Measurements from ENCODE around the gene IFI30. TPM values are rescaled to one million over a fixed set of nuclear protein-coding genes. Genes with fewer than 3 reads are reported as not detected.

The IFI30 gene
- total RNA-seq, 4 donors from 2014 or later: 11.3 to 90.5 (median 25.7) TPM

GRCh38 chr19:18130523-18131242 lies 42.9 kb upstream of the IFI30 start:
- Histone ChIP-seq H3K27me3 (no peaks in the 10 kb centered on the region), H3K36me3 (peaks cover 3 to 97% (median 24%) of the 10 kb centered on the region in 3 donors), H3K4me1 (no peaks in the 10 kb centered on the region), H3K27ac (no peak overlapping the region), H3K4me3 (no peak overlapping the region), H3K9me3 (no peaks in the 10 kb centered on the region)
- no peak for DNase-seq
- TF ChIP-seq POLR2A (IDR thresholded peaks at IDR 0.05): no peak
- TF ChIP-seq CTCF (IDR thresholded peaks at IDR 0.05): no peak
- WGBS, 2 donors: 85 to 95% methylated on average over 7 to 14 of the region's 21 CpGs
- intact Hi-C loops (cut with DNase I): no loop called here

GRCh38 chr19:18131841-18132596 lies 41.6 kb upstream of the IFI30 start:
- Histone ChIP-seq H3K27ac (no peak overlapping the region), H3K9me3 (no peaks in the 10 kb centered on the region), H3K4me1 (no peaks in the 10 kb centered on the region), H3K27me3 (no peaks in the 10 kb centered on the region), H3K36me3 (peaks cover 4 to 100% (median 24%) of the 10 kb centered on the region in 3 donors), H3K4me3 (no peak overlapping the region)
- no peak for DNase-seq
- TF ChIP-seq POLR2A (IDR thresholded peaks at IDR 0.05) (no peak), CTCF (IDR thresholded peaks at IDR 0.05) (no peak)
- WGBS, 2 donors: 85 to 88% methylated on average over 18 to 23 of the region's 31 CpGs
- intact Hi-C loops (cut with DNase I): no loop called here

GRCh38 chr19:18135712-18136584 lies 37.7 kb upstream of the IFI30 start:
- no peak for DNase-seq
- H3K36me3 ChIP-seq: peaks cover 4 to 97% (median 23%) of the 10 kb centered on the region in 3 donors

GRCh38 chr19:18137242-18137641 lies 36.4 kb upstream of the IFI30 start:
- Histone ChIP-seq H3K9me3 (no peaks in the 10 kb centered on the region), H3K4me1 (no peaks in the 10 kb centered on the region), H3K27ac (no peak overlapping the region), H3K4me3 (no peak overlapping the region), H3K36me3 (peaks cover 4 to 97% (median 14%) of the 10 kb centered on the region in 3 donors), H3K27me3 (no peaks in the 10 kb centered on the region)
- DNase-seq: no peak
- TF ChIP-seq POLR2A (IDR thresholded peaks at IDR 0.05) (no peak), CTCF (IDR thresholded peaks at IDR 0.05) (no peak)
- intact Hi-C loops (cut with DNase I): no loop called here
- 37 to 76% methylated on average over 4 to 5 of the region's 11 CpGs for WGBS, 2 donors

More at GRCh38 chr19:18135712-18136584, 37.7 kb upstream of the IFI30 start:
- no peak for TF ChIP-seq POLR2A (IDR thresholded peaks at IDR 0.05)
- TF ChIP-seq CTCF (IDR thresholded peaks at IDR 0.05): no peak
- no peaks in the 10 kb centered on the region for H3K4me1 ChIP-seq
- H3K27me3 ChIP-seq: no peaks in the 10 kb centered on the region
- no peak overlapping the region for H3K27ac ChIP-seq
- 81 to 82% methylated on average over 14 to 15 of the region's 18 CpGs for WGBS, 2 donors
- no peak overlapping the region for H3K4me3 ChIP-seq
- intact Hi-C loops (cut with DNase I): no loop called here
- H3K9me3 ChIP-seq: no peaks in the 10 kb centered on the region

Data from esophagus squamous epithelium (tissue), 5 donors.